SK-N-DZ (cell line): ENCODE results near the gene TDRD3.

ENCODE experiments used
- DNase-seq: peaks from one replicate; pipeline ENCODE4 v3.0.0-alpha.2; 2015; ENCODE audit warnings: low spot score

The TDRD3 gene

DNA sequence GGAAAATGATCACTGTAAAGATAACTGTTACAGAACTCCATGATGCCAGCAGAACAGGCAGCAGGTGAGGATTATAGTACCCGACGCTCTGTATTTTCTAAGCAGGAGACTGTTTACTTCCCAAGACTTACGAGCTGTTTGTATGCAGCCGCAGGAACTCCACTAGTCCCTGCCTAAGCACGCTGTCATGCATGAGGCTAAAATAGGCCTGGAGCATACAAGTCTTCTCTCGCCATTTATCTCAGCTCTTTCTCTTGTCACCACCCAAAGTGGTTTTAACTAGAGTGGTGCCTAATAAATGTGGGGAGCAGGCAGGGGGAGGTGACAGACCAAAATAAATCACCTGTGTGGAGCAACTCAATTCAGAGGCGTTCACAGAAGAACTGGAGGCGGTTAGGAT lies 175.8 kb downstream of the TDRD3 start:
- DNase-seq = no peak

DNA sequence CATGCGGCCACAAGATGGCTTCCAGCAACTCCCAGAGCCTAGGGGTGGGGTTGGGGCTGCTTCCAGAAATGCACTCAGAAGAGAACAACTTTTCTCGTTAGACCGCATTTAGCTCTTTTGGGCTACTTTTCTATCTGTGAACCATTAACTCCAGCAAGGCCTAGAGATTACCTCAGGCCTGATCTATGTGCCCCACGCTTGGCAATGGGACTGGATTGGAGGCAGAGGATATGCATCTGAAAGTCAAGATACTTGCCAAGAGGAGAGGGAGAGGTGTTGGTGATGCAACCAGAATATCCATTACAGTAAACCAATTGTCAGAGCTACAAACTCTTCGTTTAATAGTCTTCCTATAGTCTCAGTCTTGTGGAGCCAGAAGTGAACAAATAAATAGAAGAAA lies 177.7 kb downstream of the TDRD3 start:
- DNase-seq = no peak

DNA sequence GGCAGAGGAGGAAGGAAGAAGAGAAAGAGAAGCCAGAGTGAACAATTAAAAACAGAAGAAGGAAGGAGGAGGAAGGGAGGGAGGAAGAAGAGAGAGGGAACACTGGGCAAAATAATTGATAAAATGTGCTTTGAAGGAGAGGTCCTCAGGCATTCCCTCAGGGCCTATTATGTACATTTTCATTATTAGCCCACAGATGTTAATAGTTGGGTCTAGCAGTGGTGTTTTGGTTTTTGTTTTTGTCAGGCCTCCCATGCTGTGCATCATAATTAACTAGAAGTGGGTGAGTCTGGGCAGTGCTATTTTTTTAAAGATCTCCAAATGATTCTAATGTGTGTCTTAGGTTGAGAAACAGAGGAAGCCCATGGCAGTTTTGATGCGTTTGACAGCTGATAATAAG lies 178.1 kb downstream of the TDRD3 start:
- DNase-seq = no peak

DNA sequence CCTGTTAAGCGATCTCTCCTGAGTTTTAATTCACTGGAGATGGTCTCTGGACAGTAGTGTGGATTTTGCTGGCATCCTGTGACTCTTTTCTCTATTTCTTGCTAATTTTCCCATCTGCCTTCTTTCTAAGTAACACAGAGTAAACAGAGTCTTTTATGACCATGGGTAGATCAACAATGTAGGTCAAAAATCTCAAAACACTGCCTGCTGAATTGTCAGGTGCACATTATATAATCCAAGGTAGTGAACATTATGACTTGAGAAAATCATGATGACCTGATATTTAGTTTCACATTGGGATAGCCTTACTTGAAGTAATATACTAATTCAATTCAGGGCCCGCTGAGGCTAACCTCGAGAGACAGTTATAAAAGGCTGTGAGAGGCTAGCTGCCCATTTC lies 180.7 kb downstream of the TDRD3 start:
- DNase-seq = no peak

DNA sequence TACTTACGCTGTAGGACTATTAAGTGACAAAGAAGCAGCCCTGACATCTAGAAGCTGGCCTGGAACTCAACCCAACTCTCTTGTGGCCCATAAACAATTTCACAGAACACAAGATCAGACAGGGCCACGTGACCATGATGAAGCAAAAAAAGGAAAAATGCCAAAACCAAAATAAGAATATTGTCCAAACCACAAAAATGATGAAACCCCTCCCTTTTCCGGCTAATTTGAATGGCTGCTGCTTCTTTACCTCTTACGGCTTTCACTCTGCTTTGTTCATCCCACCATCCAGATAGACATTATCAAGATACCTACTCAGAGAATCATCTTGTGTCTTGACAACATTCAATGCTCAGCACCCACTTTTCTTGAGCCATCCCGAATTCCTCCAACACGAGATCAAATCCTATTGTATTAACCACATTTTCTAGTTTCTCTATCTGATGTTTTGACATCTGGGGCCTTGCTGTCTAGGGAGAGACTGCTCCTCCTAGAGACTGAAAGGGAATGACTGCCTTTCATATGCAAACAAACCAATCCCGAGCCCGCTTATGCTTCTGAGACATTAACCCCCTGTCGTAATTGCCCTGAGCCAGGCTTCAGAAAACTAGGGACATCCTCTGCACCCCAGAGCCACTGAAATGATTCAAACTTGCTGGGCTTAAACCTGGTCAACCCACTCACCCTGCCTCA lies 186.3 kb downstream of the TDRD3 start:
- no peak for DNase-seq

DNA sequence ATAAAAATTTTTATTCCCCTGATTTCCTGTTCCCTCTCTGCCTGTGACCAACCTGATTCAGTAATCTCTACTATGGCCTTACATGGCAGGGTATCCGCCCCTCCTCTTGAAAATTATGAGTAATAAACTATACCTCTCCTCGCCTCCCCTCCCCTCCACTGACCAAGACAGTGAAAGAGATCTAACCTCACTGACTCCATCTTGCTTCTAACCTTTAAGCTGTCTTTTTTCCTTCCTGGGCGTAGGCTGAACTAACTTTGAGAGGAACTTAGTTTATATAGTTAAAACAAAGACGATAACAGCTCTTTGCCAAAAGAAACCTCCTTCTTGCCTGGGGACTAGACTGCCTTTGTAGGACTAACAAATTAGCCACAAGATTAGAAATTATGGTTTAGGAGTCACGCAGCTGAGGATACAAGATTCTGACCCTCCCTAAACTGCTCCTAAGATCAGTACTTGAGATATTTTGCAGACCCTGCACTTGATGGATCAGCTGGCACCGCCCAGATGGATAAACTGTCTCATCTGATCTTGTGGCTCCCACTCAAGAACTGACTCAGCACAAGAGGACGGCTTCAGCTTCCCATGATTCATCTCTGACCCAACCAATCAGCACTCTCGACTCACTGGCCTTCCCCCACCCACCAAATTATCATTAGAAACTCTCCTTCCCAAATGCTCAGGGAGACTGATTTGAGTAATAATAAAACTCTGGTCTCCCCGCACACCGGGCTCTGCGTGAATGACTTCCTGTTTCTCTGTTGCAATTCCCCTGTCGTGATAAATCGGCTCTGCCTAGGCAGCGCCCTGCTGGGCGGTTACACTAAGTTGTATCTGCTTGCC lies 187.1 kb downstream of the TDRD3 start:
- no peak for DNase-seq

DNA sequence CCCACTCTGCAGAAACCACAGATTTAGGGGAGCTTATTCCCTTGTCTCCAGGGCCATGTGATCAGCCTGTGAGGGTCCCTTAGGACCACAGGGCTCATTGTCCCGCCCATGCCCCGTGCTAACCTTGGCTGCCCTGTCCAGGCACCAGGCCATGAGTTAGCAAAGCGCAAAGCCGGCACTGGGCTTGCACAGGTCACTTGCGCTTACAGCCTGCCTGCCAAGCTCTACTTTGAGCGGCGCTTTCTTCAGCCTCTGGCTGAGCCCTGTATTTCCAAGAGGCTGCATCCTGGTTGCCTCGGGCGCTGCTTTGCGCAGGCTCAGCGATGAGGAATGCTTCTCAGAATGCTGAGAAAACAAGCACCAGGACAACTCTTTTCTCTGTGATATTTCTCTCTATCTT lies 188.0 kb downstream of the TDRD3 start:
- no peak for DNase-seq

DNA sequence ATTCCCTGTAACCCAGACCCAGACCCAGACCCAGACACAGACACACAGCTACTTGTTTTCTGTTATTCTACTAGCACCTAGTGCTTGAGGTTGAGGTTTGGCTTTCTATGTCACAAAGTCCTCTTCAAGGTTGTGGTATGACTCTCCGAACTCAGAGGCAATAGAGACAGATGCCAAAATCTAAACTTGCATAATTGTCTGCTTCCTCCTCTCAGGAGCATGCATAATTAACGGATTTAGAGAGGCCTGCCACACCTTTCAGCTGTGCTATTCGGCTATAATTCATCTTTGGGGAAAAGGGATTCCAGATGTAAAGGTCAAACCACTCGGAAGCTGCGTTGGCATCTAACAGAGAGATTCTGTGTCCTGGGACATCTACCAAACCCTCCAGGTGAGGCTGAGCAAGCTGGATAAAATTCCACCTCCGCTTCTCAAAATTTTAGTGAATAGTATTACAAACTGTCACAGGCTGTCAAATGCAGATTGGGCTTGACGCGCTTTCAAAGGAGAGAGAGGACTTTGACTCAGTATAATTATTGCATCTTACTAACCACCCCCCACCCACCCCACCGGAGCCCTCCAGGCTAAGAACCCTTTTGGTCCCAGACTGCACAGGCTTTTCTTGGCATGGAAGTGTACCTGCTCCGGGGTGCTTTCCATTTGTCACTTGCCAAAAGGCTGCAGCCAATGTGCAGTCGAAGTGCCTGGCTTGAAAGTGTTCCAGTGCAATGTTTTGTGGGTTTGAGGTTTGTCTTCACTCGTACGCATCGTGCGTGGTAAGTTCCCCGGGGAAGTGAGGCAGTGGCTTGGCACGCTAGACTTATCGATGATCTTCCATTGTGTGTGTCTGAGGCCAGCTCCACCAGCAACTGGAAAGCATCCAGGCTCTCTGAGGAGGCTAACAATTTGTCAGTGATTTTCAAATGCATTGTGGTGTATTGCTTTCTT lies 194.1 kb downstream of the TDRD3 start:
- DNase-seq = no peak

DNA sequence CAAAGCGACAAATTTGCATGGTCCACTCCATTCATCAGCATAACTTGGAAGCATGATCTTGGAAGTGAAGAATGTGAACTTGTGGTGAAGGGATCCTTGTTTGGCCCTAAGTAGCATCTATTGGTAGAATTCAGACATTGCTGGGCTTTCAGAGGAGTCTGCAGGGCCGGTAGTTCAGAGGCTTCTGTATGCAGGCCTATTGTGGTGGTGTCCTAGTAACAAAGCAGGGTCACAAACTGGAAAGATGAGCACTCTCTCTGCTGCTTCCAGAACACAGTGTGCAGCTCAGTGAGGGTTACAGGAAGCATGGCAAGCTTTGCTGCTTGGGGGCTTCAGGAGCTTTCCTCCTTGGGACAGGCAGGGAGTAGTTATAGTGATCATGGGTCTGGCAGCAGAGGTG lies 206.0 kb downstream of the TDRD3 start:
- DNase-seq = no peak

DNA sequence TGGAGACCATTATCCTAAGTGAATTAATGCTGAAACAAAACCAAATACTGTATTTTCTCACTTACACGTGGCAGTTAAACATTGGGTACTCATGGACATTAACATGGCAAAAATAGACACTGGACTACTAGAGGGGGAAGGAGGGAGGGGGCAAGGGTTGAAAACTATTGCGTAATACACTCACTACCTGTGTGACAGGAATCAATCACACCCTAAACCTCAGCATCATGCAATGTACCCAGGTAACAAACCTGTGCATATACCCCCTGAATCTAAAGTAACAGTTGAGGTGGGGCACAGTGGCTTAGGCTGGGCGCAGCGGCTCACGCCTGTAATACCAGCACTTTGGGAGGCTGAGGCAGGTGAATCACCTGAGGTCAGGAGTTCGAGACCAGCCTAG lies 207.0 kb downstream of the TDRD3 start:
- DNase-seq = no peak

DNA sequence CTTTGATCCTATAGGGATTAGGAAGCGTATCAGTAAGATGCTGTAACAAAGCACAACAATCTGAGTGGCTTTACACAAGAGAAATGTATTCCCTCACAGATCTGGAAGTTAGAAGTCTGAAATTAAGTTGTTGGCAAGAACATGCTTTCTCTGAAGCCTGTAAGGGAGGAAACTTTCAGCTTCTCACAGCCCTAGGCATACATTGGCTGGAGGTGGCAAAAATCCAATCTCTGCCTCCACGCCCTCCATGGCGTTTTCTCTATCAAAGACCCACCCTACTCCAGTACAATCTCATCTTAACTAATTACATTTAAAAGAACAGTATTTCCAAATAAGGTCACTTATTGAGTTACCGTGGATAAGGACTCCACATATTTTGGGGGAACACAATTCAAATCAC lies 211.9 kb downstream of the TDRD3 start:
- DNase-seq = no peak

DNA sequence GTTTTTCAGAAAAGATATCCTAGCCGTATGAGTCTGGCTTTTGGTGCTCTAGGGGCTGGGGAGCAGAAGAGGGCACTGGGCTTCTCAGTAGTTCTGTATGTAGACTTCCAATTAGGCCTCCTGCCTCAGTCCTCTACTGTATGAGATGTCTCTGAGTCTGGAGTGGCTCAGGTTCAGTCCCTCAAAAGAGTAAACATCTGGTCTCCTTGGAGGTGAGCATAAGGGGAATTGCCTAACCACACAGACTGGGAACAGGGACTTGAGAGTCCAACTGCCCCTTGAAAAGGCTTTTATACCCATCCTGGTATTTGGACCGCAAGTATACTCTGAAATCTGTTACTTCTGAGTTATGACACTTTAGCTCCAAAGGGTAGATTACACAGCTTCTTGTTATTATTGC lies 214.5 kb downstream of the TDRD3 start:
- DNase-seq = no peak

DNA sequence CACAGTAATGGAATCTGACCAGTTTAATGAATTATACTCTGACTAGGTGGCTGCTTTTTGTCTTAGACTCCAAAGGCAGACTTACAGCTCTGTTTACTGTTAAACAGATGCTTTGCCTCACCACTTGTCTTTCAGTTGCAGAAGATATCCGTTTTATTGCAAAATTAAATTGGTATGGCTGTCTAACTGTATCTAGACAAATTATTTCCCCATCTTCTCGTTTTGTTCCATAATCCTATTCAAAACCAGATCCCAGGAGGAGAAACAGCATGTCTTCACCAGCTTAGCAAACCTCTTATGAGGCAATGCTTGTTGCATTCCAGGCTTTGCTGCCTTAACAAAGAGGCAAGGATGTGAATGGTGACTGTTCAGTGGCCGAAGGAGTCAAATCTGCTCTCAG lies 215.6 kb downstream of the TDRD3 start:
- peak; percentile 18 for DNase-seq

DNA sequence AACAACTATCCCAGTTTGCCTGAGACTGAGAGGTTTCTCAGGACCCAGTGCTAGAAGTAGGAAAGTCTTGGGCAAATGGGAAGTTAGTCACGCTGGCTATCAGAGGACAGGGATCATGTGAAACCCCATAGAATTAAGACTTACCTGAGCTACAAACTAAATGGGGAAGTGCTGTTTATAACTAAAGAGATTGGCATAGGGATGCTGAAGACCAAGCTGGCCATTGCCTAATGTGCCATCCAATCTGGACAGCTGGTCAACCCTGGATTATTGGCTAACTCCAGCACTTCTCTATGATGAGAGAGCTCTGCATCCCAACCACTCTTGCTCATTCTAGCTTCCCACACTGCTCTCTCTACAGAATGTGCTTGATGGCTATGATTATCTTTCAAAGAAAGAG lies 216.1 kb downstream of the TDRD3 start:
- DNase-seq = no peak

DNA sequence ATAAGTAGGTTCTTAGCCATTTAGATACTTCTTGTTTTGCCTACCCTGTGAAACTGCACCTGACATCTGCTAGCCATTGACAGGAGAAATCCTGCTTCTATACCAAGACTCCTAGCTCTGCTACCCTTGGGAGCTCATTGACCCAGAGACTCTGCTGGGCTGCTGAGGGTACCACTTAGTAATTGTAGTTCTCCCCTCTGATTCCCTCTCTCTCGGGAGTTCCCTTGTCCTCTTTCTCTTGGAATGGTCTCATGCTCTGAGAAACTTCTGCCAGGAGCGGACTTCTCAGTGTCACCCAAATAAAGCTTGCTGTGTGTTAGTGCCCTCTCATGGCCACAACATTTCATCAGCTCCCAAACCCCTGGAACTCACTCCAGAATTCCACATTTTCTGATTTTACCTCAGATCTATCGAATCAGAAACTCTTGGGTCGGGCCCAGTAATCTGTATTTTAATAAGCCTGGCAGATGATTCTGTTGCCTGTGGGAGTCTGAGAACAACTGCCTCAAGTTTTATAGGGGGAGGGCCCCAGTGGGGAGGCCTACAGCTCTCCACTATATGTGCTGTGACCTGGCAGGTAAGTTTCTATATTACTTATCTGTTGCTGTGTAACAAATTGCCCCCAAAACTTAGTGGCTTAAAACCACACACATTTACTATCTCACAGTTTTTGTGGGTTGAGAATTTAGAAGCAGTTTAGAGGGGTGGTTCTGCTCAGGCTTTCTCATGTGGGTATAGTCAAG lies 221.1 kb downstream of the TDRD3 start:
- DNase-seq = no peak

DNA sequence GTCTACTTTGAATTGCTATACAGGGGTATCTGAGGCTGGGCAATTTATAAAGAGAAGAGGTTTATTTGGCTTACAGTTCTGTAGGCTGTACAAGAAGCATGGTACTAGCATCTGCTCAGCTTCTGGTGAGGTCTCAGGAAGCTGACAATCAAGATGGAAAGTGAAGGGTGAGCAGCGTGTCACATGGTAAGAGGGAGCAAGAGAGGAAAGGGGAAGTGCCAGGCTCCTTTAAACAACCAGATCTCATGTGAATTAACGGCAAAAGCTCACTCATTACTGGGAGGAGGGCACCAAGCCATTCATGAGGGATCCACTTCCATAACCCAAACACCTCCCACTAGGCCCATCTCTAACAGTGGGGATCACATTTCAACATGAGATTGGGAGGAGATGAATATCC lies 222.4 kb downstream of the TDRD3 start:
- DNase-seq = no peak

DNA sequence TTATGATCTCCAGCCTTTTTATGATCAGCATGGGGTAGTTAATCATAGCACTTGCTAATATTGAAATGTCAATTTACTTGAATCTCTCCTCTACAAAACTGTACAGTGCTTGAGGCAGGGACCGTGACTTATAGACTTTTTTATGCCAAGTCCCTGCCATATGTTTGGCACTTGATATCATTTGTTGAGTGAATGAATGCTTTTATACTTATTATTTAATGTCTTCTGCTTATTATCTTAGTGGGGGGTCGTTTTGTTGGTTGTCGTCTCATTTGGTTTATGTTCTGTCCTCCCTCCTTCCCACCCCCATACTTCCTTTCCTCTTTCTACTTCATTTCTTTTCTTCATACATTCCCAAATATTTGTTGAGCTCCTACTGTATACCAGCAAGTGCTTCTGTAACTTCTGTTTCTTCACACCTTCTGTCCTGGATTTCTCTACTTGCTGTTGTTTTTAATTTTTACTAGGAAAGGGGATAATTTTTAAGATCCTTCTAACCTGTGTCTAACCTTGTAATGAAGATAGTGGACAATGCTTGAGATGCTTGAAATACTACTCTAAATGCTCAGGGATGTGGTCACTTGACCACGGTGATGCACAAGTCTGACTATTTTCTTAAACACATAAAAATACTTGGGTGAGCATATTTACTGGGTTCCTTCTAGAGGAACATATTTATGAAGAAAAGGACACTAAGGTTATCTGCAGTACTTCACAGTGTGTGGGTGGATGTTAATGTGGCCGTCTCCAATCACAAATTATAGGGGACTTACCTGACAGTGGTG lies 223.8 kb downstream of the TDRD3 start:
- no peak for DNase-seq

DNA sequence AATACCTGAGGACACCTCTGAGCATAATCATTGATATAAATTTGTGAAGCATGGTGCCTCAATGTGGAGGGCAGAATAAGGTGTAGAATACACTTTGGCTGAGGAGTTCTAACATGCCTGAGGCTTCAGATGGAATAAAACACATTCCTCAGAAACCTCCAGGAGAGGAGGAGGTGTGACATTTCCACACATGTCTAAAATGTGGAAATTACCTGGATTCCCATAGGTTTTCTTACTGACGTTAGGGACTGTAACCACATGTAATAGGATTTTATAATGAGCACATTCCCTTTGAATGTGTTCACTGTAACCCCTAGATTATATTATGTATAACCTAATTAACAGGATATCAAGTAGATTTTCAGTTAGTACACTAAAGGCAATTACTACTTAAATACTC lies 226.1 kb downstream of the TDRD3 start:
- DNase-seq = no peak
